Heart left ventricle (tissue), 16 donors: ENCODE results near the gene FAT1. TPM values are rescaled to one million over a fixed set of nuclear protein-coding genes. Genes with fewer than 3 reads are reported as not detected.

ENCODE experiments used
- ATAC-seq, 4 donors: fragments of 200-7000 bp; cut with Tn5 transposase; one replicate each; pipeline ENCODE4 v1.9.1; 2020 to 2022; ENCODE audit warnings: moderate library complexity in 4 of 4, mild to moderate bottlenecking in 3 of 4, moderate number of reproducible peaks in 1 of 4
- DNase-seq, 5 donors: peaks; one replicate each; pipeline ENCODE4 v3.0.0-alpha.2; 2020
- H3K27ac ChIP-seq, 12 donors: fragments of 200-600 bp; sonication (generic) in 4 of 12; one replicate each; pipeline versions ENCODE4 v1.5.0 to v1.8.0; 2016 to 2022; ENCODE audit warnings: mild to moderate bottlenecking in 2 of 12
- H3K27me3 ChIP-seq, 9 donors: fragments of 200-600 bp; sonication (generic) in 2 of 9; one replicate each; pipeline versions ENCODE4 v1.5.1 to v1.8.0; 2016 to 2022; ENCODE audit warnings: mild to moderate bottlenecking in 3 of 9
- H3K36me3 ChIP-seq, 9 donors: fragments of 200-600 bp; sonication (generic) in 2 of 9; one replicate each; pipeline versions ENCODE4 v1.5.0 to v1.8.0; 2018 to 2022; ENCODE audit warnings: mild to moderate bottlenecking in 2 of 9
- H3K4me1 ChIP-seq, 12 donors: fragments of 200-600 bp; sonication (generic) in 4 of 12; one replicate each; pipeline versions ENCODE4 v1.5.0 to v1.8.0; 2016 to 2022; ENCODE audit warnings: mild to moderate bottlenecking in 3 of 12
- H3K4me3 ChIP-seq, 12 donors: fragments of 200-600 bp; sonication (generic) in 4 of 12; one replicate each; pipeline versions ENCODE4 v1.5.0 to v1.8.0; 2017 to 2022; ENCODE audit warnings: mild to moderate bottlenecking in 9 of 12, moderate library complexity in 4 of 12
- H3K9me3 ChIP-seq, 12 donors: fragments of 200-600 bp; sonication (generic) in 4 of 12; one replicate each; pipeline versions ENCODE4 v1.5.0 to v1.8.0; 2016 to 2022; ENCODE audit warnings: mild to moderate bottlenecking in 1 of 12
- POLR2A ChIP-seq, 2 donors: fragments of 450-650 bp; IDR thresholded peaks; one replicate each; pipeline ENCODE4 v1.6.1; 2017; ENCODE audit warnings: antibody characterized with exemption in 2 of 2, mild to moderate bottlenecking in 2 of 2, moderate library complexity in 2 of 2
- WGBS, 4 donors: extraction: QIAGEN DNeasy Blood & Tissue Kit in 2 of 4; methylation state at CpG; one replicate each; pipeline versions ENCODE4 v1.1.5 to v1.1.7; 2013 to 2018; 5-methylcytosine and 5-hydroxymethylcytosine counted together
- intact Hi-C, 10 donors: fragments of 100-400 bp; cut with DNase I; formaldehyde crosslinking; loops; one replicate each; pipeline versions ENCODE4 v1.11.1 to v1.14.2; 2022
- polyA plus RNA-seq, 2 donors: library from polyadenylated mRNA; stranded (reverse); fragments of 200-250 nt; gene quantifications; one replicate each; pipeline ENCODE4 v1.2.3, GENCODE V29; 2013
- total RNA-seq, 9 donors: library from RNA; depleted of rRNA in 2 of 9; stranded (reverse); fragments of >200 nt in 2 of 9; fragmentation: NEBNext Ultra II Directional in 3 of 9; extraction: Animal tissue kit (Norgen Biotek cat#: 25700) in 3 of 9; gene quantifications; one replicate each; pipeline versions ENCODE4 v1.1.0 to v1.2.4, GENCODE V29; 2016 to 2023
- TF ChIP-seq, protein P1 (sequence below), 12 donors: fragments of 200-600 bp; sonication (generic) in 4 of 12; IDR thresholded peaks; one replicate each; pipeline versions ENCODE4 v1.5.0 to v1.8.0; 2018 to 2022; ENCODE audit warnings: antibody characterized with exemption in 12 of 12, mild to moderate bottlenecking in 5 of 12
- donor health status: ischemic (EF 13 %, LVEDD 7.1; RV severe dilation, severe dysfunction).
- donor health status: healthy with polysubstance abuse.
- donor health status: DM: no; HTN: yes; CAD: no.
- donor health status: DM: no; HTN: no; CAD: no.
- donor health status: ischemic (EF 25% LVEDD 6.9; RV normal size, moderate dysfunction).
- donor health status: ischemic (EF 25% LVEDD 5.7; RV mildly dilated, moderate dysfunction).
- donor health status: healthy.
- donor health status: DM: yes; HTN: yes; CAD: no.
- donor health status: ischemic (EF 35%, LVEDD 5.7; RV mildly dilated, moderate dysfunction).
- donor health status: nonischemic (EF 11% LVEDD 7.7; RV severe dilation, severe dysfunction).
- donor health status: DM: yes; HTN: yes; CAD: no.
- donor health status: PGD.
- donor health status: ischemic (EF 29% LVEDD 5.4; RV normal size, mild dysfunction).
- donor health status: nonischemic (EF 23%, LVEDD 6.1; RV moderate dilation, normal function).

FAT1 gene
- total and polyA plus RNA-seq, 11 donors: 15.2 to 151 (median 65.9) TPM

DNA sequence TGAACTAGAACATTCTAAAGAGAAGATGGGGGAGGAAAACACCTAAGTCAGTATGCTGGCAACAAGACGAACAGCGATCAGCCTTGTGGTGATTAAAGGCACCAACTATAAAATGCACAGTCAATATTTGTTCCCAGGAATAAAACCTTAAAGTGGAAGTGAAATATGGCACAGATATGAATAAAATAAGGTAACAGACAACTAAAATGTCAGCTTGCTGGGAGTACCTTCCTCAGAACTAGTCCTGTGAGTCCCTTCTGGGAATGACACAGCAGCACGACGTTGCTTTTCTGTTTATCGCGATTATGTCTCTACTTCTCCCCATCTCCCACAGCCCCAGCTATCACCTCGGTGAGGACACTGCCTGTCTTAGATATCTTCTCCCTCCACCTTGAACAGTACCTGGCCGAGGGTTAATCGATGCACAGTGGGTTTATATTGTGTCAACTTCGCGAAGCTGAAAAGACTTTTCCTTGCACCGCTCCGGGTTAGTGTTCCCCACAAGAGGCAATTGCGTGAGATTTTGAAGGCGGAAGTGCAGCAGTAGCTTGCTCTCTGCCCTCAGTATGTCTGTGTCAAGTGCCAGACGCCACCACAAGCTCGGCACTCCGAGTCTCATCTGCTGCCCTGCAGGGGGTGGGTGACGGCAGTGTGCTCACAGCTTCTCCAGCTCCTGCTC is 185.7 kb downstream of the FAT1 start:
- H3K4me1 ChIP-seq: no peaks in the 10 kb centered on the region
- no peaks in the 10 kb centered on the region for H3K36me3 ChIP-seq
- intact Hi-C loops: no loop called here
- TF ChIP-seq POLR2A (IDR thresholded peaks at IDR 0.05): no peak
- TF ChIP-seq, protein P1, sequence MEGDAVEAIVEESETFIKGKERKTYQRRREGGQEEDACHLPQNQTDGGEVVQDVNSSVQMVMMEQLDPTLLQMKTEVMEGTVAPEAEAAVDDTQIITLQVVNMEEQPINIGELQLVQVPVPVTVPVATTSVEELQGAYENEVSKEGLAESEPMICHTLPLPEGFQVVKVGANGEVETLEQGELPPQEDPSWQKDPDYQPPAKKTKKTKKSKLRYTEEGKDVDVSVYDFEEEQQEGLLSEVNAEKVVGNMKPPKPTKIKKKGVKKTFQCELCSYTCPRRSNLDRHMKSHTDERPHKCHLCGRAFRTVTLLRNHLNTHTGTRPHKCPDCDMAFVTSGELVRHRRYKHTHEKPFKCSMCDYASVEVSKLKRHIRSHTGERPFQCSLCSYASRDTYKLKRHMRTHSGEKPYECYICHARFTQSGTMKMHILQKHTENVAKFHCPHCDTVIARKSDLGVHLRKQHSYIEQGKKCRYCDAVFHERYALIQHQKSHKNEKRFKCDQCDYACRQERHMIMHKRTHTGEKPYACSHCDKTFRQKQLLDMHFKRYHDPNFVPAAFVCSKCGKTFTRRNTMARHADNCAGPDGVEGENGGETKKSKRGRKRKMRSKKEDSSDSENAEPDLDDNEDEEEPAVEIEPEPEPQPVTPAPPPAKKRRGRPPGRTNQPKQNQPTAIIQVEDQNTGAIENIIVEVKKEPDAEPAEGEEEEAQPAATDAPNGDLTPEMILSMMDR (IDR thresholded peaks at IDR 0.05): no peak
- no peak overlapping the region for H3K27ac ChIP-seq
- WGBS, 4 donors: 72 to 83% (median 76%) methylated on average over 19 of the region's 19 CpGs
- H3K9me3 ChIP-seq: peaks cover 0 to 10% (median 0%) of the 10 kb centered on the region in 12 donors
- ATAC-seq: no peak
- no peak overlapping the region for H3K4me3 ChIP-seq
- H3K27me3 ChIP-seq: no peaks in the 10 kb centered on the region
- no peak for DNase-seq

Other genes with a start within 250 kb of the FAT1 start
- not detected for gene MTNR1A, start 168.3 kb downstream of the FAT1 start, total RNA-seq
- not detected for gene MTNR1A, start 168.3 kb downstream of the FAT1 start, polyA plus RNA-seq